Pancreas (tissue), 10 donors: ENCODE data around the gene PLXDC1. TPM values are rescaled to one million over a fixed set of nuclear protein-coding genes. Genes with fewer than 3 reads are reported as not detected.

Experiments
- ATAC-seq, 4 donors: fragments of 200-7000 bp; cut with Tn5 transposase; one replicate each; pipeline versions ENCODE4 v1.8.0 to v1.9.1; 2020; ENCODE audit warnings: mild to moderate bottlenecking in 4 of 4, moderate library complexity in 4 of 4
- DNase-seq, 6 donors: peaks; one replicate each; pipeline ENCODE4 v3.0.0-alpha.2; 2020
- FAIRE-seq: peaks from 2 replicates; lab custom pipeline; 2012; peaks lifted over from hg19 to GRCh38; lab: Jason Lieb, UNC
- H3K27ac ChIP-seq, 4 donors: fragments of 200-600 bp; sonication (generic); 1 replicate in 3 of 4; 2 replicates in 1 of 4; pipeline versions ENCODE4 v1.5.0 to v1.8.0; 2020
- H3K27me3 ChIP-seq, 4 donors: fragments of 200-600 bp; one replicate each; pipeline ENCODE4 v1.8.0; 2021
- H3K36me3 ChIP-seq, 3 donors: fragments of 200-600 bp; sonication (generic) in 1 of 3; one replicate each; pipeline versions ENCODE4 v1.5.0 to v1.8.0; 2020 to 2021
- H3K4me1 ChIP-seq, 3 donors: fragments of 200-600 bp; one replicate each; pipeline ENCODE4 v1.8.0; 2021
- H3K4me3 ChIP-seq, 4 donors: fragments of 200-600 bp; sonication (generic) in 2 of 4; one replicate each; pipeline versions ENCODE4 v1.5.0 to v1.8.0; 2020 to 2021
- H3K9me3 ChIP-seq, 4 donors: fragments of 200-600 bp; one replicate each; pipeline ENCODE4 v1.8.0; 2021
- CTCF ChIP-seq, 4 donors: fragments of 200-600 bp; sonication (generic) in 3 of 4; IDR thresholded peaks; one replicate each; pipeline versions ENCODE4 v1.5.0 to v1.8.0; 2021; ENCODE audit warnings: antibody characterized with exemption in 4 of 4
- WGBS, 2 donors: extraction: QIAGEN DNeasy Blood & Tissue Kit; methylation state at CpG; one replicate each; pipeline ENCODE4 v1.1.7; 2013; 5-methylcytosine and 5-hydroxymethylcytosine counted together
- intact Hi-C, 3 donors: fragments of 100-400 bp; cut with DNase I; formaldehyde crosslinking; loops; one replicate each; pipeline versions ENCODE4 v1.11.1 to v1.14.2; 2022
- polyA plus RNA-seq, 2 donors: library from polyadenylated mRNA; stranded (reverse); fragments of 200-250 nt; gene quantifications; one replicate each; pipeline ENCODE4 v1.2.3, GENCODE V29; 2013
- total RNA-seq, 6 donors: library from RNA; stranded (reverse); fragmentation: NEBNext Ultra II Directional in 4 of 6; extraction: Animal tissue kit (Norgen Biotek cat#: 25700) in 4 of 6; gene quantifications; one replicate each; pipeline versions ENCODE4 v1.2.1 to v1.2.4, GENCODE V29; 2021 to 2023
- donor health status: healthy with polysubstance abuse.
- donor health status: DM: no; HTN: no; CAD: no; lungs with moderate emphysema.
- donor health status: DM: no; HTN: no; CAD: no.
- donor health status: control.
- donor health status: control.
- donor health status: Bipolar disorder and iron deficiency.
- donor health status: DM: yes; HTN: yes; CAD: no.
- donor health status: DM: no; HTN: no; CAD: no.
- donor health status: DM: no; HTN: no; CAD: no.
- donor health status: DM: yes; HTN: yes; CAD: no.

PLXDC1 gene
- total and polyA plus RNA-seq, 8 donors, result 0.88 to 5.6 (median 1.9) TPM

GRCh38 chr17:39099663-39100286 lies 51.7 kb downstream of the PLXDC1 start:
- Histone ChIP-seq H3K4me1 (no peaks in the 10 kb centered on the region), H3K9me3 (no peaks in the 10 kb centered on the region), H3K36me3 (no peaks in the 10 kb centered on the region), H3K27ac (no peak overlapping the region), H3K4me3 (no peak overlapping the region), H3K27me3 (no peaks in the 10 kb centered on the region)
- peak in 1 of 4 donors; percentile 14 for ATAC-seq
- no peak for DNase-seq
- TF ChIP-seq CTCF (IDR thresholded peaks at IDR 0.05), result no peak
- no peak for FAIRE-seq
- intact Hi-C loops, result no loop called here
- 80 to 81% methylated on average over 9 of the region's 9 CpGs for WGBS, 2 donors

GRCh38 chr17:39098588-39098987 lies 52.8 kb downstream of the PLXDC1 start:
- intact Hi-C loops, result no loop called here
- FAIRE-seq (no peak), ATAC-seq (no peak), DNase-seq (no peak)
- Histone ChIP-seq H3K27ac (no peak overlapping the region), H3K4me1 (no peaks in the 10 kb centered on the region), H3K27me3 (no peaks in the 10 kb centered on the region), H3K9me3 (no peaks in the 10 kb centered on the region), H3K36me3 (no peaks in the 10 kb centered on the region), H3K4me3 (no peak overlapping the region)
- 71 to 74% methylated on average over 13 of the region's 13 CpGs for WGBS, 2 donors
- TF ChIP-seq CTCF (IDR thresholded peaks at IDR 0.05), result no peak

GRCh38 chr17:39097537-39097936 lies 53.9 kb downstream of the PLXDC1 start:
- H3K9me3 ChIP-seq, result no peaks in the 10 kb centered on the region
- WGBS, 2 donors, result 84 to 90% methylated on average over 7 of the region's 7 CpGs
- intact Hi-C loops, result no loop called here
- DNase-seq, result no peak
- ATAC-seq, result no peak
- no peak overlapping the region for H3K4me3 ChIP-seq
- no peaks in the 10 kb centered on the region for H3K27me3 ChIP-seq
- no peaks in the 10 kb centered on the region for H3K36me3 ChIP-seq
- no peak overlapping the region for H3K27ac ChIP-seq
- FAIRE-seq, result no peak
- TF ChIP-seq CTCF (IDR thresholded peaks at IDR 0.05), result no peak
- H3K4me1 ChIP-seq, result no peaks in the 10 kb centered on the region

- H3K27ac ChIP-seq, result no peak overlapping the region
- no peaks in the 10 kb centered on the region for H3K27me3 ChIP-seq
- H3K36me3 ChIP-seq, result no peaks in the 10 kb centered on the region
- no peak for TF ChIP-seq CTCF (IDR thresholded peaks at IDR 0.05)
- WGBS, 2 donors, result 90 to 94% methylated on average over 2 of the region's 2 CpGs
- no peaks in the 10 kb centered on the region for H3K9me3 ChIP-seq
- H3K4me3 ChIP-seq, result no peak overlapping the region
- intact Hi-C loops, result no loop called here
- ATAC-seq, result no peak
- no peak for DNase-seq
- FAIRE-seq, result no peak
- H3K4me1 ChIP-seq, result no peaks in the 10 kb centered on the region
Observed at GRCh38 chr17:39097150-39097519, 54.3 kb downstream of the PLXDC1 start.

- WGBS, 2 donors, result 69 to 74% methylated on average over 10 of the region's 10 CpGs
- Histone ChIP-seq H3K27ac (peak overlapping the region in 1 of 4 donors; percentile 27), H3K36me3 (no peaks in the 10 kb centered on the region), H3K4me1 (no peaks in the 10 kb centered on the region), H3K9me3 (no peaks in the 10 kb centered on the region), H3K4me3 (no peak overlapping the region), H3K27me3 (no peaks in the 10 kb centered on the region)
- FAIRE-seq (no peak), DNase-seq (no peak), ATAC-seq (peak in 3 of 4 donors; percentile 34 to 69 (median 46))
- intact Hi-C loops, result no loop called here
- TF ChIP-seq CTCF (IDR thresholded peaks at IDR 0.05), result no peak
Observed at GRCh38 chr17:39096508-39097149, 54.8 kb downstream of the PLXDC1 start.
